ENCODE results near the gene MED27. TPM values are rescaled to one million over a fixed set of nuclear protein-coding genes. Genes with fewer than 3 reads are reported as not detected.

Gene MED27
- total and polyA plus RNA-seq, 2 of the 4 experiments (the other 2 are of a cell fraction), result 50.2 to 63.4 TPM

GRCh38 chr9:131870156-131870555 lies 209.5 kb downstream of the MED27 start:
- H3K36me3 ChIP-seq (ENCODE audit: control insufficient read depth, insufficient read depth, low read length), result no peaks in the 10 kb centered on the region
- 98% methylated on average over 9 of the region's 12 CpGs; no CpG with 5 or more reads in 1 of the 2 experiments for WGBS, 2 experiments (ENCODE audit: extremely low coverage in 2 of 2, insufficient read length in 1 of 2)
- no peak overlapping the region for H3K4me3 ChIP-seq (ENCODE audit: insufficient read depth, low read depth, low read length)
- H4K8ac ChIP-seq (ENCODE audit: low read depth in 2 of 2, low read length in 2 of 2), result no peak overlapping the region
- dilution Hi-C loops (cut with HindIII; ENCODE audit: low sequenced_read_pairs, unreplicated experiment), result no loop called here
- H2AK9ac ChIP-seq (replicated peaks; ENCODE audit: low read depth, low read length, poor library complexity), result no peak overlapping the region
- no peak overlapping the region for H3K18ac ChIP-seq (ENCODE audit: low read depth, low read length)
- peaks cover 8% of the 10 kb centered on the region; the same call in 1 of the 2 replicates for H4K20me1 ChIP-seq (ENCODE audit: insufficient read depth, low read length)
- no peak overlapping the region for H2AK5ac ChIP-seq (ENCODE audit: low read depth, low read length)
- POLR2A ChIA-PET (ENCODE audit: unreplicated experiment), result no interaction called here
- no peak overlapping the region for H2AFZ ChIP-seq (replicated peaks; ENCODE audit: low read length, poor library complexity)
- H4K91ac ChIP-seq (ENCODE audit: insufficient read depth, low read depth, low read length), result no peak overlapping the region
- H3K9ac ChIP-seq (ENCODE audit: low read depth, low read length), result no peak overlapping the region
- DNase-seq, result no peak
- no peak overlapping the region for H3K23ac ChIP-seq (ENCODE audit: low read depth, low read length)
- intact Hi-C loops (cut with micrococcal nuclease), result no loop called here
- no peak overlapping the region for H3K14ac ChIP-seq (replicated peaks; ENCODE audit: low read depth, low read length)
- no peaks in the 10 kb centered on the region for H3K27me3 ChIP-seq (ENCODE audit: control insufficient read depth, insufficient read depth, low read length)
- no peak for TF ChIP-seq RCOR1 (IDR thresholded peaks at IDR 0.05; ENCODE audit: insufficient replicate concordance, low read length)
- TF ChIP-seq CHD1 (IDR thresholded peaks at IDR 0.05; ENCODE audit: low read depth, low read length), result no peak
- H3K79me1 ChIP-seq (ENCODE audit: low read depth in 1 of 2, low read length in 2 of 2), result no peaks in the 10 kb centered on the region
- H4K5ac ChIP-seq (ENCODE audit: low read depth, low read length), result no peak overlapping the region
- peaks cover 3% of the 10 kb centered on the region for H3K9me1 ChIP-seq (ENCODE audit: insufficient read depth, low read length)
- in situ Hi-C loops (cut with MboI; ENCODE audit: low sequenced_read_pairs), result no loop called here
- no peak overlapping the region for H2BK20ac ChIP-seq (ENCODE audit: low read depth, low read length)
- H2BK15ac ChIP-seq (ENCODE audit: low read depth, low read length), result no peak overlapping the region
- H3K9me3 ChIP-seq (ENCODE audit: control insufficient read depth, insufficient read depth, low read length), result no peaks in the 10 kb centered on the region
- CTCF ChIA-PET, result no interaction called here
- no peak for ATAC-seq (ENCODE audit: low read depth)
- H3K4me2 ChIP-seq (ENCODE audit: low read depth, low read length), result no peak overlapping the region
- H3K4ac ChIP-seq (ENCODE audit: low read depth, low read length), result no peak overlapping the region
- no peak overlapping the region for H3K56ac ChIP-seq (ENCODE audit: extremely low read depth, insufficient read depth, low read length)
- no peak overlapping the region for H2BK5ac ChIP-seq (ENCODE audit: low read depth, low read length, poor library complexity, severe bottlenecking)
- peaks cover 3% of the 10 kb centered on the region; the same call in 1 of the 2 replicates for H3K4me1 ChIP-seq (ENCODE audit: control insufficient read depth, insufficient read depth, low read length)
- no peak overlapping the region for H2BK120ac ChIP-seq (ENCODE audit: low read depth, low read length)
- BruUV-seq (replicated peaks), result no TSS peak
- H3K27ac ChIP-seq (ENCODE audit: insufficient read depth, low read length), result no peak overlapping the region
